HG02798 (cell line): ENCODE measurements around the gene HOXC9.

Experiments
- ATAC-seq: cut with Tn5 transposase; IDR thresholded peaks from one replicate; pipeline ENCODE4 v1.9.1; 2021; ENCODE audit warnings: mild to moderate bottlenecking; ENCODE audit not compliant: unreplicated experiment, poor library complexity

Gene HOXC9

GRCh38 chr12:54000116-54001114 is at the start of gene HOXC9:
Gene HOXC9, plus strand, starts transcription at chr12:54000161. Its CDS starts 28 bp downstream, at chr12:54000189.
- no peak for ATAC-seq

- no peak for ATAC-seq
Observed at GRCh38 chr12:53950437-53950773, 49.6 kb upstream of the HOXC9 start.

- no peak for ATAC-seq
Observed at GRCh38 chr12:53950789-53951576, 49.0 kb upstream of the HOXC9 start.

- ATAC-seq, result no peak
Observed at GRCh38 chr12:53951577-53952334, 48.2 kb upstream of the HOXC9 start.

- no peak for ATAC-seq
Observed at GRCh38 chr12:53952335-53952694, 47.6 kb upstream of the HOXC9 start.

GRCh38 chr12:53952871-53953734 is 46.9 kb upstream of the HOXC9 start:
- no peak for ATAC-seq

GRCh38 chr12:53953831-53954693 is 45.9 kb upstream of the HOXC9 start:
- no peak for ATAC-seq

- no peak for ATAC-seq
Observed at GRCh38 chr12:53954694-53955035, 45.3 kb upstream of the HOXC9 start, which contains the start of gene HOXC12. Gene HOXC12, plus strand, starts transcription at chr12:53954903. Its CDS starts 27 bp downstream, at chr12:53954930.

GRCh38 chr12:53955036-53955775 is 44.8 kb upstream of the HOXC9 start:
- no peak for ATAC-seq

GRCh38 chr12:53955776-53956250 is 44.1 kb upstream of the HOXC9 start:
- no peak for ATAC-seq

- no peak for ATAC-seq
Observed at GRCh38 chr12:53956251-53956887, 43.6 kb upstream of the HOXC9 start.

- ATAC-seq, result no peak
Observed at GRCh38 chr12:53956914-53957536, 42.9 kb upstream of the HOXC9 start.

- no peak for ATAC-seq
Observed at GRCh38 chr12:53958128-53958527, 41.8 kb upstream of the HOXC9 start.

- ATAC-seq, result no peak
Observed at GRCh38 chr12:53959314-53959713, 40.6 kb upstream of the HOXC9 start.

GRCh38 chr12:53960187-53961024 is 39.6 kb upstream of the HOXC9 start:
- ATAC-seq, result no peak
